ENCODE data around the gene CCDC85A. TPM values are rescaled to one million over a fixed set of nuclear protein-coding genes. Genes with fewer than 3 reads are reported as not detected.
A peak's percentile ranks its signal among the peaks of the same experiment; 100 is the strongest.

CCDC85A gene
- total RNA-seq, 2 donors from 2014 or later = 0.18 to 0.86 TPM

- peaks cover 96% of the 10 kb centered on the region for H3K27me3 ChIP-seq (ENCODE audit: control insufficient read depth, insufficient read depth, low read length, poor library complexity, severe bottlenecking)
- Mint-ChIP-seq H3K36me3 (ENCODE audit: low read depth) (no peaks in the 10 kb centered on the region), H3K4me3 (peak overlapping the region; percentile 62), H3K9me3 (peaks cover under 1% of the 10 kb centered on the region), H3K27ac (no peak overlapping the region), H3K27me3 (ENCODE audit: insufficient read depth) (peaks cover 94% of the 10 kb centered on the region), H3K4me1 (peaks cover 17% of the 10 kb centered on the region)
- 0 to 5% methylated on average over 4 to 11 of the region's 11 CpGs for WGBS, 2 experiments (ENCODE audit: insufficient coverage in 1 of 2, insufficient read length in 1 of 2)
- H3K9me3 ChIP-seq (ENCODE audit: control insufficient read depth, low read length) = no peaks in the 10 kb centered on the region
- no peaks in the 10 kb centered on the region for H3K36me3 ChIP-seq (ENCODE audit: control insufficient read depth, insufficient read depth, low read length)
- peak; percentile 81 for DNase-seq
- H3K4me3 ChIP-seq (ENCODE audit: low read length) = peak overlapping the region; percentile 68
- H3K27ac ChIP-seq (ENCODE audit: low read depth, low read length) = no peak overlapping the region
- TF ChIP-seq CTCF (conservative IDR thresholded peaks at IDR 0.05) = peak; percentile 67
- H3K4me1 ChIP-seq (ENCODE audit: control insufficient read depth, insufficient read depth, low read length) = no peaks in the 10 kb centered on the region
- no peak overlapping the region for H3K9ac ChIP-seq (ENCODE audit: extremely low read depth, low read length, poor library complexity, severe bottlenecking)
Measured at GRCh38 chr2:56185582-56186046, 1.8 kb downstream of the CCDC85A start.

- no peaks in the 10 kb centered on the region for H3K9me3 Mint-ChIP-seq
- H3K36me3 Mint-ChIP-seq (ENCODE audit: low read depth) = no peaks in the 10 kb centered on the region
- no peak overlapping the region for H3K4me3 Mint-ChIP-seq
- H3K27ac ChIP-seq (ENCODE audit: low read depth, low read length) = no peak overlapping the region
- H3K27ac Mint-ChIP-seq = no peak overlapping the region
- peaks cover 93% of the 10 kb centered on the region for H3K27me3 Mint-ChIP-seq (ENCODE audit: insufficient read depth)
- peaks cover 99% of the 10 kb centered on the region for H3K27me3 ChIP-seq (ENCODE audit: control insufficient read depth, insufficient read depth, low read length, poor library complexity, severe bottlenecking)
- TF ChIP-seq CTCF (conservative IDR thresholded peaks at IDR 0.05) = peak; percentile 84
- H3K4me1 ChIP-seq (ENCODE audit: control insufficient read depth, insufficient read depth, low read length) = peaks cover 2% of the 10 kb centered on the region
- peaks cover 12% of the 10 kb centered on the region for H3K4me1 Mint-ChIP-seq
- no peaks in the 10 kb centered on the region for H3K9me3 ChIP-seq (ENCODE audit: control insufficient read depth, low read length)
- peak; percentile 83 for DNase-seq
- H3K36me3 ChIP-seq (ENCODE audit: control insufficient read depth, insufficient read depth, low read length) = no peaks in the 10 kb centered on the region
- H3K9ac ChIP-seq (ENCODE audit: extremely low read depth, low read length, poor library complexity, severe bottlenecking) = no peak overlapping the region
- no peak overlapping the region for H3K4me3 ChIP-seq (ENCODE audit: low read length)
Measured at GRCh38 chr2:56191617-56192016, 7.8 kb downstream of the CCDC85A start.

- DNase-seq = no peak
- Mint-ChIP-seq H3K27me3 (ENCODE audit: insufficient read depth) (peaks cover 93% of the 10 kb centered on the region), H3K4me3 (no peak overlapping the region), H3K9me3 (no peaks in the 10 kb centered on the region), H3K27ac (no peak overlapping the region), H3K4me1 (peaks cover 12% of the 10 kb centered on the region), H3K36me3 (ENCODE audit: low read depth) (no peaks in the 10 kb centered on the region)
- no peak for TF ChIP-seq CTCF (conservative IDR thresholded peaks at IDR 0.05)
- no peak overlapping the region for H3K9ac ChIP-seq (ENCODE audit: extremely low read depth, low read length, poor library complexity, severe bottlenecking)
- no peak overlapping the region for H3K4me3 ChIP-seq (ENCODE audit: low read length)
- H3K36me3 ChIP-seq (ENCODE audit: control insufficient read depth, insufficient read depth, low read length) = no peaks in the 10 kb centered on the region
- peaks cover 2% of the 10 kb centered on the region for H3K4me1 ChIP-seq (ENCODE audit: control insufficient read depth, insufficient read depth, low read length)
- peaks cover 99% of the 10 kb centered on the region for H3K27me3 ChIP-seq (ENCODE audit: control insufficient read depth, insufficient read depth, low read length, poor library complexity, severe bottlenecking)
- no peaks in the 10 kb centered on the region for H3K9me3 ChIP-seq (ENCODE audit: control insufficient read depth, low read length)
- WGBS, 2 experiments (ENCODE audit: insufficient coverage in 1 of 2, insufficient read length in 1 of 2) = 92 to 93% methylated on average over 20 to 29 of the region's 29 CpGs
- H3K27ac ChIP-seq (ENCODE audit: low read depth, low read length) = no peak overlapping the region
Measured at GRCh38 chr2:56192664-56193305, 9.0 kb downstream of the CCDC85A start.

Data from endodermal cell (in vitro differentiated cells).